Mesothelial cell of epicardium (in vitro differentiated cells): Measurements from ENCODE around the gene KCNN2. TPM values are rescaled to one million over a fixed set of nuclear protein-coding genes. Genes with fewer than 3 reads are reported as not detected.

Experiments used
- DNase-seq, 2 experiments: peaks; one replicate each; pipeline ENCODE4 v3.0.0; 2021; ENCODE audit warnings: low spot score in 2 of 2; ENCODE audit not compliant: unreplicated experiment in 2 of 2
- H3K27ac Mint-ChIP-seq: 2 replicates; pipeline ENCODE4 v1.8.0; 2021; ENCODE audit warnings: mixed read lengths
- H3K27me3 Mint-ChIP-seq: 2 replicates; pipeline ENCODE4 v1.8.0; 2021; ENCODE audit warnings: low read depth, mixed read lengths
- H3K36me3 Mint-ChIP-seq: 2 replicates; pipeline ENCODE4 v1.8.0; 2021; ENCODE audit warnings: mixed read lengths
- H3K4me1 Mint-ChIP-seq: 2 replicates; pipeline ENCODE4 v1.8.0; 2021; ENCODE audit warnings: mixed read lengths
- H3K4me3 Mint-ChIP-seq: 2 replicates; pipeline ENCODE4 v1.8.0; 2021; ENCODE audit warnings: mild to moderate bottlenecking, moderate library complexity, mixed read lengths
- H3K9me3 Mint-ChIP-seq: 2 replicates; pipeline ENCODE4 v1.8.0; 2021; ENCODE audit warnings: mixed read lengths
- CTCF ChIP-seq: fragments of 200-600 bp; sonication (generic); IDR thresholded peaks from one replicate; pipeline ENCODE4 v1.5.0; 2021; ENCODE audit warnings: antibody characterized with exemption; ENCODE audit not compliant: unreplicated experiment
- total RNA-seq: library from RNA; stranded (reverse); gene quantifications from 3 replicates; pipeline ENCODE4 v1.2.1, GENCODE V29; 2021

Gene KCNN2
- total RNA-seq, 1 donor from 2014 or later: 19.6 TPM

DNA sequence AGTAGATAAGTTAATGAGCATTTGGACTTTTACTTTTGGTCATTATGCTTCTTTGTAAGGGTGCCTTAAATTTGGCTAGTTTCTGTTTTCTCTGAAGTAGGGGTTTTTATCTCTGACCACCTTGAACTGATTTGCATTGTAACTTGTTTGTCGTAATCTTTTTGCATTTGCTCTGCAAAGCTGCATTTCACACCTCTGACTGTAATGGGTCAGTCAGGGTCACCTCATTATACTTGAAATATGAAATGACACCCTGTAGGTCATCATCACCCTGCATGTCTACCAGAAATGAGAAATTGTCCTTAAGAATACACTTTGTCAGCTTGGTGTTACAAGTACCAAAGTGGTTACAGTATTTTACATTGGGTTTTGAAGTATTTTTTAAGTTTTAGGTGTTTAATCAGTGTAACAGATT lies 74.0 kb downstream of the KCNN2 start:
- Mint-ChIP-seq H3K27me3 (peaks cover 3% of the 10 kb centered on the region), H3K27ac (no peak overlapping the region), H3K4me3 (no peak overlapping the region), H3K36me3 (peaks cover 10% of the 10 kb centered on the region), H3K9me3 (peaks cover 18% of the 10 kb centered on the region), H3K4me1 (peaks cover 20% of the 10 kb centered on the region)
- no peak for DNase-seq
- TF ChIP-seq CTCF: no peak

GRCh38 chr5:114437936-114438335 lies 76.1 kb downstream of the KCNN2 start:
- DNase-seq: no peak
- Mint-ChIP-seq H3K36me3 (peaks cover 4% of the 10 kb centered on the region), H3K9me3 (peaks cover 5% of the 10 kb centered on the region), H3K27me3 (peaks cover 3% of the 10 kb centered on the region), H3K4me1 (peaks cover 16% of the 10 kb centered on the region), H3K4me3 (no peak overlapping the region), H3K27ac (no peak overlapping the region)
- no peak for TF ChIP-seq CTCF

DNA sequence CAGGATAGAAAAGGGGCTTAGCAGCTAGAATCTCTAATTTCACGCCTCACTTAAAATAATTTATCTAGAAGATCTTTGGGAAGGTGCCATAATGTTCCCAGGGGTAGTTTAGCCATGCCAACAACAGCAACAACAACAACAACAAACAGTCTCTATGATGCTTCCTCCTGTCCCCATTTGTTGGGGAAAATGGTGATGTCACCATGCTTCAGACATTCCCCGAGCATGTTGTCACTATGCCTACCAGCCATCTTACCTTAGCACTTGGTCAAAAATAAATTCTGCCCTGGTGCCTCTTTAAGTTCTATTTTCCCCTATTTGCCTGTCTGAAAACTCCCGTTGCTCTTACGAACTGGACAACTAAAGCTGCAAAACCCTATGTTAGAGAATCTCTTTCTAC lies 76.6 kb downstream of the KCNN2 start:
- peaks cover 3% of the 10 kb centered on the region for H3K27me3 Mint-ChIP-seq
- H3K36me3 Mint-ChIP-seq: peaks cover 4% of the 10 kb centered on the region

DNA sequence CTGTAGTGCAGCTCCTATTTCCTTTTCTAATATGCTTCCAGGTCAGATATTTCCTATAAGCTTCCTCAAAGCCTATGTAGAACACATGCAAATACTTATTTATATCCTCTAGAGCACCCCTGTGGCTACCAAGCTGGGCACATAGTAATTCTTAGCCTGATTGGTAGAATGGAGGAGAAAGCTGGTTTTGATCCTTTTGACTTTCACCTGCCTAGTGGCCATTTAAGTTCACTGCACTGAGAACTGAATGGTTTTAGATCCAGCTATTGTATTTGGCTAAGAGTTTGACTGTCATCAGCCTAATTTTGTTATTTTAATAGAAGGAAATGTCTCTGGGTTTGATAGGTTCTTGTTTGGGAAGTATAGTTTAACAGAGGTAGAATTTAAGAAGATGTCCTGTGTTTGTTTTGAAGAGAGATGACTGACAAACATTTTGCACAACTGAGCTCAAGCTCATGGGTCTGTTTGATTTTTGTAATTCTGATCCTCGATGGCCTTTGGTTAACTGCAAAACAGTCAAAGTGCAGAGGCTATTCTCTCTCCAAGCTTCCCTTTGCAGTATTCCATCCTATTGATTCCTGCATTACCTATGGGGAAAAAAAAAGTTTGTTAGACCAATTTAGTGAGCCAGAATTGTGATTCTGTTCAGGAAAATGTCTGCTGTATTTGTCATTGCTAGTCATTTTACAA lies 85.4 kb downstream of the KCNN2 start:
- peak; percentile 46 for TF ChIP-seq CTCF
- Mint-ChIP-seq H3K4me1 (peaks cover 36% of the 10 kb centered on the region), H3K27me3 (no peaks in the 10 kb centered on the region), H3K36me3 (no peaks in the 10 kb centered on the region), H3K27ac (no peak overlapping the region), H3K4me3 (no peak overlapping the region), H3K9me3 (no peaks in the 10 kb centered on the region)
- no peak for DNase-seq

More for the DNA sequence above, 76.6 kb downstream of the KCNN2 start:
- Mint-ChIP-seq H3K4me1 (peaks cover 16% of the 10 kb centered on the region), H3K4me3 (no peak overlapping the region), H3K27ac (no peak overlapping the region), H3K9me3 (peaks cover 5% of the 10 kb centered on the region)
- no peak for DNase-seq
- no peak for TF ChIP-seq CTCF

DNA sequence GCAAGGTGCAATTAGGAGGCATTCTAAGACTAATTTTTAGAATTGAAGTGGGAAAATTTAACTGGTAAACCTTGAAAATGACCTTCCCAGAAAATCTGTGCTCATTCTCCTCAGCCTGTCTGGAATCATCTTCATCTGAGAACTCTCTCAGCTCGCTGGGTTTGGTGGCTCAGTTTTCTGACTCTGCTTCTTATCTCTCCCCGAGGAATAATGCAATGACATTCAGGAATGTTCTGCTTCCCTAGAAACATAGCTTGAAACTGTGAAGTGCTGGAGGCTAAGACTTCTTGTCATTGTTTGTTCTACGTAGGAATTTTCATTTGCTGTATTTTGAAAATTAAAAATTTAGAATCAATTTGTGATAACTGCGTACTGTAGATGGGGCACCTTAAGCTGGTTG lies 86.6 kb downstream of the KCNN2 start:
- Mint-ChIP-seq H3K4me3 (no peak overlapping the region), H3K36me3 (no peaks in the 10 kb centered on the region), H3K4me1 (peaks cover 41% of the 10 kb centered on the region), H3K27ac (peak overlapping the region; percentile 48), H3K9me3 (no peaks in the 10 kb centered on the region), H3K27me3 (no peaks in the 10 kb centered on the region)
- no peak for TF ChIP-seq CTCF
- DNase-seq: no peak
